GM23338 (cell line): Measurements from ENCODE around the gene CCDC57. TPM values are rescaled to one million over a fixed set of nuclear protein-coding genes. Genes with fewer than 3 reads are reported as not detected.

Experiments used
- ATAC-seq: fragments of 200-7000 bp; cut with Tn5 transposase; 3 replicates; pipeline ENCODE4 v1.9.1; 2020
- DNase-seq: peaks from one replicate; pipeline ENCODE4 v3.0.0-alpha.2; 2015; ENCODE audit warnings: low spot score
- H2AFZ ChIP-seq: fragments of 200-600 bp; sonication (generic); 2 replicates; pipeline ENCODE4 v1.8.0; 2016; ENCODE audit warnings: antibody characterized with exemption, mild to moderate bottlenecking, moderate library complexity
- H3F3A ChIP-seq: fragments of 200-600 bp; sonication (generic); replicated peaks from 2 replicates; pipeline ENCODE4 v1.8.0; 2017; ENCODE audit warnings: antibody characterized with exemption, mixed run types, low read depth
- H3K27ac ChIP-seq: fragments of 200-600 bp; sonication (generic); 2 replicates; pipeline ENCODE4 v1.6.1; 2016; ENCODE audit warnings: low read depth
- H3K27me3 ChIP-seq: fragments of 200-600 bp; sonication (generic); 2 replicates; pipeline ENCODE4 v1.8.0; 2016; ENCODE audit warnings: mild to moderate bottlenecking, mixed run types, moderate library complexity; ENCODE audit not compliant: insufficient read depth
- H3K36me3 ChIP-seq: fragments of 200-600 bp; sonication (generic); 2 replicates; pipeline ENCODE4 v1.8.0; 2016; ENCODE audit warnings: mild to moderate bottlenecking; ENCODE audit not compliant: insufficient read depth
- H3K4me1 ChIP-seq: fragments of 200-600 bp; sonication (generic); 2 replicates; pipeline ENCODE4 v1.8.0; 2016; ENCODE audit warnings: mild to moderate bottlenecking, moderate library complexity; ENCODE audit not compliant: insufficient read depth
- H3K4me2 ChIP-seq: fragments of 200-600 bp; sonication (generic); 2 replicates; pipeline ENCODE4 v1.7.1; 2017; ENCODE audit warnings: mixed run types
- H3K4me3 ChIP-seq: fragments of 200-600 bp; sonication (generic); 2 replicates; pipeline ENCODE4 v1.6.1; 2016; ENCODE audit warnings: mixed run types
- H3K79me2 ChIP-seq: fragments of 200-600 bp; sonication (generic); replicated peaks from 2 replicates; pipeline ENCODE4 v1.8.0; 2017; ENCODE audit warnings: mild to moderate bottlenecking; ENCODE audit not compliant: insufficient read depth
- H3K9me2 ChIP-seq: fragments of 200-600 bp; sonication (generic); 2 replicates; pipeline ENCODE4 v1.8.0; 2017; ENCODE audit not compliant: insufficient read depth
- H4K20me1 ChIP-seq: fragments of 200-600 bp; sonication (generic); replicated peaks from 2 replicates; pipeline ENCODE4 v1.8.0; 2017; ENCODE audit warnings: mild to moderate bottlenecking; ENCODE audit not compliant: insufficient read depth
- H3K27ac Mint-ChIP-seq: 2 replicates; pipeline ENCODE4 v1.8.0; 2020; ENCODE audit warnings: inconsistent platforms, mild to moderate bottlenecking, moderate library complexity, mixed read lengths
- H3K27me3 Mint-ChIP-seq: 3 replicates; pipeline ENCODE4 v1.8.0; 2022; ENCODE audit warnings: low read depth, mild to moderate bottlenecking, moderate library complexity, mixed read lengths, inconsistent platforms; ENCODE audit not compliant: insufficient read depth, poor library complexity
- H3K36me3 Mint-ChIP-seq: 3 replicates; pipeline ENCODE4 v1.8.0; 2021; ENCODE audit warnings: low read depth, mild to moderate bottlenecking, inconsistent platforms, moderate library complexity, mixed read lengths
- H3K4me1 Mint-ChIP-seq: 3 replicates; pipeline ENCODE4 v1.8.0; 2020; ENCODE audit warnings: mild to moderate bottlenecking, inconsistent platforms, mixed read lengths
- H3K4me3 Mint-ChIP-seq: 3 replicates; pipeline ENCODE4 v1.8.0; 2021; ENCODE audit warnings: moderate library complexity, mild to moderate bottlenecking, inconsistent platforms, mixed read lengths
- H3K9me3 Mint-ChIP-seq: 3 replicates; pipeline ENCODE4 v1.8.0; 2020; ENCODE audit warnings: moderate library complexity, mild to moderate bottlenecking, inconsistent platforms, mixed read lengths
- CREB1 ChIP-seq: fragments of 250-450 bp; sonication (Bioruptor Pico); IDR thresholded peaks from 2 replicates; pipeline ENCODE4 v1.5.0; 2020; ENCODE audit warnings: low read depth, mild to moderate bottlenecking, moderate library complexity
- ETS1 ChIP-seq: IDR thresholded peaks from 2 replicates; pipeline ENCODE4 v1.6.1; 2016; ENCODE audit warnings: antibody characterized with exemption
- EZH2 ChIP-seq: fragments of 200-600 bp; sonication (generic); IDR thresholded peaks from one replicate; pipeline ENCODE4 v1.8.0; 2017; ENCODE audit warnings: antibody characterized with exemption, mild to moderate bottlenecking, low read depth; ENCODE audit not compliant: unreplicated experiment
- EZH2phosphoT487 ChIP-seq: fragments of 200-600 bp; sonication (generic); IDR thresholded peaks from one replicate; pipeline ENCODE4 v1.8.1; 2018; ENCODE audit warnings: antibody characterized with exemption; ENCODE audit not compliant: unreplicated experiment
- NANOG ChIP-seq: IDR thresholded peaks from 2 replicates; pipeline ENCODE4 v1.6.1; 2016; ENCODE audit warnings: antibody characterized with exemption, borderline replicate concordance
- REST ChIP-seq: IDR thresholded peaks from one replicate; pipeline ENCODE4 v1.6.1; 2018; ENCODE audit warnings: antibody characterized with exemption; ENCODE audit not compliant: unreplicated experiment
- ZNF114 ChIP-seq: fragments of 250-450 bp; sonication (Bioruptor Pico); IDR thresholded peaks from 2 replicates; pipeline ENCODE4 v1.5.0; 2020; ENCODE audit warnings: mild to moderate bottlenecking, moderate library complexity
- ZNF331 ChIP-seq: fragments of 250-450 bp; sonication (Bioruptor Pico); IDR thresholded peaks from 2 replicates; pipeline ENCODE4 v1.5.0; 2020; ENCODE audit warnings: low read depth, mild to moderate bottlenecking, moderate library complexity
- polyA plus RNA-seq: library from polyadenylated mRNA; unstranded; fragments of >200 nt; fragmentation: Nextera tagmentation; extraction: Ambion mirVana; gene quantifications from 2 replicates; pipeline ENCODE4 v1.2.1, GENCODE V29; 2016
- total RNA-seq: library from RNA; depleted of rRNA; stranded (reverse); fragments of >200 nt; shearing (Covaris generic); gene quantifications from 2 replicates; pipeline ENCODE4 v1.2.3, GENCODE V29; 2014
- TF ChIP-seq, protein P1 (sequence below), 2 experiments: fragments of 200-600 bp in 1 of 2; sonication (generic) in 1 of 2; conservative IDR thresholded peaks; 2 replicates each; pipeline versions ENCODE4 v1.5.1 to v1.6.1; 2016 to 2017; ENCODE audit warnings: antibody characterized with exemption in 2 of 2, low read depth in 2 of 2, mild to moderate bottlenecking in 2 of 2, moderate library complexity in 1 of 2

The CCDC57 gene
- total and polyA plus RNA-seq, 2 experiments from 2014 or later: 7.0 to 16.3 TPM

DNA sequence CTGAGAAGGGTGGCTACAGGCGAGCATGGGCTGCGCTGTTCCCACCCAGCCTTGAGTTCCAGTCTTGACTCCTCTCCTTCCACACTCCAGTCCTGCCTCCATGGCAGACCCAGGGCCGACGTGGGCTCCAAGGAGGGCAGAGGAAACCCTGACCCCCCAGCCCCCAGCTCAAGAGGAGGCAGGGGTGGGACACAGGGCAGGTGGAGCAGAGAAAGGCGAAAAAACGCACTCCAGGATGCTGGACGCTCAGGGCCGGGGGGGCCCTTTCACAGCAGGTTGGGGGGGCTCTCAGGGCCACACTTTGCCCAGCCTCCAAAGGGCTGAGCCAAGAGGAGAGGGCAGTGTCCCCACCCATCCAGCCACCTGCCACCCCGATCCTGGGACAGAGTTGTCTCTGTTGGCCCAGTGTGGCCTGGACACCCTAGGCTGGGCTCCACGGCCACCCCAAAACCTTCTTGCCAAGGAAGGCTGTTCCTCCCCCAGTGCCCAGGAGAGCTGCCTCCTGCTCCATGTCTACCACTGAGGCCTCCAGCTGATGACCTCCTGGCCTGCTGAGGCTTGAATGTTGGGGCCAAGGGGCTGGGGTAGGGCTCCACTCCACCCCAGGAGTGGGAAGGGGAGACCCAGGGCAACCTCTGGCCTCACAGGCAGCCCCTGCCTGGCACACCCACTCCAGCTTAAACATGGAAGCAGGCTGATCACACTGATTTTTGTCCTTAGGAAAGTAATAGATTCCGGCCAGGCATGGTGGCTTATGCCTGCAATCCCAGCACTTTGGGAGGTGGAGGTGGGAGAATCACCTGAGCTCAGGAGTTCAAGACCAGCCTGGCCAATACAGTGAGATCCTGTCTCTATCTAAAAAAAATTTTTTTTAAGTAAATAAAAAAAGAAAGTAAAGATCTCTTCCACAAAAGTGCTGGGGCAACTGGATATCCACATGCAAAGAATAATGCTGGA, 7.4 kb upstream of the CCDC57 start:
- ATAC-seq: no peak

More for the DNA sequence above, 7.4 kb upstream of the CCDC57 start:
- H3F3A ChIP-seq: no peaks in the 10 kb centered on the region
- DNase-seq: no peak
- no peaks in the 10 kb centered on the region for H3K79me2 ChIP-seq
- H3K27me3 ChIP-seq: 0 out of 2 replicates have a peak, but pooled peaks cover 3% of the 10 kb centered on the region
- no peak overlapping the region for H2AFZ ChIP-seq
- H3K36me3 Mint-ChIP-seq: no peaks in the 10 kb centered on the region
- no peaks in the 10 kb centered on the region for H3K36me3 ChIP-seq
- no peaks in the 10 kb centered on the region; the same call in 2 of the 3 replicates for H3K4me1 Mint-ChIP-seq
- no peak overlapping the region for H3K27ac Mint-ChIP-seq
- no peaks in the 10 kb centered on the region for H3K9me2 ChIP-seq
- H4K20me1 ChIP-seq: no peaks in the 10 kb centered on the region
- TF ChIP-seq ZNF114 (no peak), NANOG (no peak), REST (no peak), CREB1 (CRISPR knock-in tag) (no peak), ETS1 (no peak), EZH2 (no peak), ZNF331 (CRISPR knock-in tag) (no peak), EZH2phosphoT487 (no peak)
- TF ChIP-seq, protein P1, sequence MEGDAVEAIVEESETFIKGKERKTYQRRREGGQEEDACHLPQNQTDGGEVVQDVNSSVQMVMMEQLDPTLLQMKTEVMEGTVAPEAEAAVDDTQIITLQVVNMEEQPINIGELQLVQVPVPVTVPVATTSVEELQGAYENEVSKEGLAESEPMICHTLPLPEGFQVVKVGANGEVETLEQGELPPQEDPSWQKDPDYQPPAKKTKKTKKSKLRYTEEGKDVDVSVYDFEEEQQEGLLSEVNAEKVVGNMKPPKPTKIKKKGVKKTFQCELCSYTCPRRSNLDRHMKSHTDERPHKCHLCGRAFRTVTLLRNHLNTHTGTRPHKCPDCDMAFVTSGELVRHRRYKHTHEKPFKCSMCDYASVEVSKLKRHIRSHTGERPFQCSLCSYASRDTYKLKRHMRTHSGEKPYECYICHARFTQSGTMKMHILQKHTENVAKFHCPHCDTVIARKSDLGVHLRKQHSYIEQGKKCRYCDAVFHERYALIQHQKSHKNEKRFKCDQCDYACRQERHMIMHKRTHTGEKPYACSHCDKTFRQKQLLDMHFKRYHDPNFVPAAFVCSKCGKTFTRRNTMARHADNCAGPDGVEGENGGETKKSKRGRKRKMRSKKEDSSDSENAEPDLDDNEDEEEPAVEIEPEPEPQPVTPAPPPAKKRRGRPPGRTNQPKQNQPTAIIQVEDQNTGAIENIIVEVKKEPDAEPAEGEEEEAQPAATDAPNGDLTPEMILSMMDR (conservative IDR thresholded peaks at IDR 0.05; ENCODE audit: low read depth in 2 of 2): no peak
- H3K4me1 ChIP-seq: no peaks in the 10 kb centered on the region
- no peak overlapping the region for H3K4me2 ChIP-seq
- no peak overlapping the region for H3K27ac ChIP-seq
- H3K4me3 Mint-ChIP-seq: no peak overlapping the region
- H3K27me3 Mint-ChIP-seq: peaks cover 19% of the 10 kb centered on the region
- H3K9me3 Mint-ChIP-seq: peaks cover 3% of the 10 kb centered on the region; the same call in 1 of the 3 replicates
- no peak overlapping the region for H3K4me3 ChIP-seq
